K562 (cell line): ENCODE data around the gene PDE3A. TPM values are rescaled to one million over a fixed set of nuclear protein-coding genes. Genes with fewer than 3 reads are reported as not detected.

ENCODE experiments used
- ATAC-seq: fragments of 200-7000 bp; cut with Tn5 transposase; 3 replicates; pipeline ENCODE4 v1.9.1; 2020; ENCODE audit warnings: moderate library complexity
- BruUV-seq: library from RNA; stranded (reverse); fragments of 400-500 nt; replicated peaks from 2 replicates; lab custom pipeline; 2021; lab: Mats Ljungman, UMichigan
- CTCF ChIA-PET: fragments of 300-600 bp; formaldehyde crosslinking; extraction: SDS; loops from one replicate; lab custom pipeline; 2021; ENCODE audit warnings: low intra/inter-chr PET ratio; lab: Yijun Ruan, JAX
- POLR2A ChIA-PET: fragments of 300-600, 350-650 bp; sonication (Branson Sonifier 250); formaldehyde crosslinking; extraction: SDS; loops from one replicate; lab custom pipeline; 2021; ENCODE audit warnings: antibody characterized with exemption, inconsistent platforms; lab: Yijun Ruan, JAX
- DNase-seq, 4 experiments: peaks; one replicate each; pipeline versions ENCODE4 v3.0.0 to v3.0.0-alpha.2; 2011 to 2018; ENCODE audit warnings: low spot score in 3 of 4, mixed read lengths in 3 of 4; ENCODE audit errors: extremely low read depth in 1 of 4
- FAIRE-seq: peaks from 2 replicates; lab custom pipeline; 2011; peaks lifted over from hg19 to GRCh38; lab: Jason Lieb, UNC
- H2AFZ ChIP-seq: 2 replicates; pipeline ENCODE4 v1.6.0; 2011; ENCODE audit warnings: low read depth, low read length, control low read depth, inconsistent platforms
- H3K27ac ChIP-seq: fragments of 200-600 bp; 3 replicates; pipeline ENCODE4 v1.8.0; 2011; ENCODE audit warnings: low read depth, mild to moderate bottlenecking, control low read depth, inconsistent platforms, low read length, moderate library complexity, mixed read lengths; ENCODE audit errors: extremely low read depth
- H3K27me3 ChIP-seq, 2 experiments: fragments of 300-600 bp in 1 of 2; 2 replicates in 1 of 2; 3 replicates in 1 of 2; pipeline versions ENCODE4 v1.6.0 to v1.8.0; 2011; ENCODE audit warnings: inconsistent platforms in 2 of 2, low read length in 2 of 2, mild to moderate bottlenecking in 1 of 2, mixed read lengths in 1 of 2, moderate library complexity in 1 of 2; ENCODE audit not compliant: control insufficient read depth in 2 of 2, insufficient read depth in 2 of 2
- H3K36me3 ChIP-seq: fragments of 300-600 bp; 3 replicates; pipeline ENCODE4 v1.8.0; 2011; ENCODE audit warnings: mild to moderate bottlenecking, low read length, inconsistent platforms; ENCODE audit not compliant: control insufficient read depth, insufficient read depth
- H3K4me1 ChIP-seq, 2 experiments: fragments of 200-600 bp in 1 of 2; replicated peaks in 1 of 2; 2 replicates in 1 of 2; 3 replicates in 1 of 2; pipeline versions ENCODE4 v1.5.1 to v1.8.0; 2011; ENCODE audit warnings: inconsistent platforms in 2 of 2, low read length in 2 of 2, mild to moderate bottlenecking in 1 of 2, mixed read lengths in 1 of 2, moderate library complexity in 1 of 2; ENCODE audit not compliant: control insufficient read depth in 2 of 2, insufficient read depth in 2 of 2
- H3K4me2 ChIP-seq: 2 replicates; pipeline ENCODE4 v1.6.1; 2011; ENCODE audit warnings: low read length, control low read depth, inconsistent platforms, mixed read lengths; ENCODE audit not compliant: insufficient read depth
- H3K4me3 ChIP-seq: fragments of 200-600 bp; sonication (generic), shearing (Covaris generic); 2 replicates; pipeline ENCODE4 v1.5.1; 2016; ENCODE audit warnings: control low read depth, inconsistent platforms
- H3K79me2 ChIP-seq: fragments of 200-600 bp; 3 replicates; pipeline ENCODE4 v1.8.0; 2011; ENCODE audit warnings: low read length, inconsistent platforms; ENCODE audit not compliant: control insufficient read depth, insufficient read depth
- H3K9ac ChIP-seq, 2 experiments: 2 replicates each; pipeline versions ENCODE4 v1.6.0 to v1.6.1; 2011; ENCODE audit warnings: low read depth in 2 of 2, low read length in 2 of 2, control low read depth in 1 of 2, inconsistent platforms in 1 of 2, mild to moderate bottlenecking in 1 of 2, mixed read lengths in 1 of 2; ENCODE audit not compliant: insufficient read depth in 1 of 2
- H3K9me1 ChIP-seq: one replicate; pipeline ENCODE4 v1.6.0; 2011; ENCODE audit warnings: inconsistent platforms, mild to moderate bottlenecking, low read length, moderate library complexity; ENCODE audit not compliant: control insufficient read depth, insufficient read depth
- H3K9me3 ChIP-seq: replicated peaks from 2 replicates; pipeline ENCODE4 v1.5.1; 2011; ENCODE audit warnings: low read depth, low read length, inconsistent platforms; ENCODE audit not compliant: control insufficient read depth, insufficient read depth
- H4K20me1 ChIP-seq: replicated peaks from 2 replicates; pipeline ENCODE4 v1.6.1; 2011; ENCODE audit warnings: low read length, inconsistent platforms, mixed read lengths; ENCODE audit not compliant: control insufficient read depth, insufficient read depth
- CTBP1 ChIP-seq: fragments of 450-650 bp; IDR thresholded peaks from 2 replicates; pipeline ENCODE4 v1.6.1; 2016; ENCODE audit warnings: borderline replicate concordance
- DNMT1 ChIP-seq: fragments of 450-650 bp; IDR thresholded peaks from 2 replicates; pipeline ENCODE4 v1.6.1; 2016; ENCODE audit warnings: antibody characterized with exemption, mild to moderate bottlenecking
- KDM5B ChIP-seq: fragments of 200-600 bp; sonication (generic); IDR thresholded peaks from 2 replicates; pipeline ENCODE4 v1.6.1; 2012; ENCODE audit warnings: low read depth, mild to moderate bottlenecking, moderate library complexity, low read length, control low read depth, inconsistent platforms; ENCODE audit not compliant: insufficient replicate concordance
- NFXL1 ChIP-seq: fragments of 450-650 bp; formaldehyde crosslinking; IDR thresholded peaks from 2 replicates; pipeline ENCODE4 v1.4.0; 2021; ENCODE audit warnings: mild to moderate bottlenecking
- RBM15 ChIP-seq: fragments of 200-400 bp; formaldehyde crosslinking; IDR thresholded peaks from 2 replicates; pipeline ENCODE4 v1.6.1; 2018; ENCODE audit warnings: mild to moderate bottlenecking, low read length, moderate library complexity; ENCODE audit not compliant: insufficient read depth
- RBM22 ChIP-seq: fragments of 200-400 bp; formaldehyde crosslinking; IDR thresholded peaks from 2 replicates; pipeline ENCODE4 v1.6.1; 2018; ENCODE audit warnings: low read length, low read depth; ENCODE audit not compliant: poor library complexity, severe bottlenecking
- TAF1 ChIP-seq: IDR thresholded peaks from 2 replicates; pipeline ENCODE4 v1.6.1; 2011; ENCODE audit warnings: mild to moderate bottlenecking, low read length, moderate library complexity; ENCODE audit not compliant: insufficient read depth, control insufficient read depth, severe bottlenecking; ENCODE audit errors: extremely low read depth
- TEAD2 ChIP-seq: fragments of 450-650 bp; IDR thresholded peaks from 2 replicates; pipeline ENCODE4 v1.6.1; 2016; ENCODE audit warnings: missing genetic modification characterization, control low read depth, missing compliant biosample characterization
- TGIF2 ChIP-seq: sonication (generic); formaldehyde crosslinking; IDR thresholded peaks from 2 replicates; pipeline ENCODE4 v1.8.1; 2022; ENCODE audit warnings: mild to moderate bottlenecking, missing genetic modification reagents, moderate library complexity
- TOE1 ChIP-seq, 2 experiments: fragments of 450-650 bp in 1 of 2; sonication (generic) in 1 of 2; formaldehyde crosslinking in 1 of 2; IDR thresholded peaks; 2 replicates each; pipeline versions ENCODE4 v1.7.1 to v1.8.0; 2016 to 2022; ENCODE audit warnings: borderline replicate concordance in 2 of 2, mild to moderate bottlenecking in 2 of 2, antibody characterized with exemption in 1 of 2, inconsistent platforms in 1 of 2, low read depth in 1 of 2, missing genetic modification reagents in 1 of 2, moderate library complexity in 1 of 2
- ZZZ3 ChIP-seq: fragments of 450-650 bp; IDR thresholded peaks from 2 replicates; pipeline ENCODE4 v1.6.1; 2016; ENCODE audit warnings: antibody characterized with exemption, mild to moderate bottlenecking, moderate library complexity
- WGBS: fragments of 100-300 bp; shearing (Covaris generic); methylation state at CpG from one replicate; pipeline ENCODE4 v1.1.6; 2016; ENCODE audit warnings: low coverage, mixed read lengths; ENCODE audit not compliant: insufficient coverage; ENCODE audit errors: missing lambda C conversion rate; 5-methylcytosine and 5-hydroxymethylcytosine counted together
- in situ Hi-C: fragments of 300-500 bp; cut with MboI; formaldehyde crosslinking; loops from 4 replicates; pipeline ENCODE4 v1.15.0; 2018; ENCODE audit warnings: inconsistent platforms, mixed read lengths
- intact Hi-C: fragments of 100-400 bp; cut with micrococcal nuclease; formaldehyde crosslinking; loops from 2 replicates; pipeline ENCODE4 v1.14.2; 2022
- polyA plus RNA-seq, 8 experiments: library from polyadenylated mRNA; depleted of rRNA in 4 of 8; stranded (reverse) in 5 of 8; unstranded in 3 of 8; fragments of >200 nt; fragmentation: Nextera tagmentation in 2 of 8; fragmentation: Illumina TruSeq in 1 of 8; extraction: Ambion mirVana in 2 of 8; extraction: Trizol in 1 of 8; gene quantifications; 2 replicates each; pipeline versions ENCODE4 v1.2.1 to v1.2.3, GENCODE V29; 2011 to 2014; ENCODE audit warnings: inconsistent platforms in 1 of 8, missing spikeins in 1 of 8
- total RNA-seq, 7 experiments: library from RNA; depleted of rRNA in 6 of 7; stranded (reverse); fragments of >200 nt in 6 of 7; fragmentation: Illumina TruSeq in 2 of 7; extraction: Trizol in 2 of 7; gene quantifications; 2 replicates each; pipeline versions ENCODE4 v1.2.1 to v1.2.3, GENCODE V29; 2011 to 2021; ENCODE audit warnings: low replicate concordance in 1 of 7
- TF ChIP-seq, protein P1 (sequence below): fragments of 450-650 bp; IDR thresholded peaks from 2 replicates; pipeline ENCODE4 v1.6.1; 2016; ENCODE audit warnings: missing biosample characterization, missing genetic modification characterization
- TF ChIP-seq, protein P2 (sequence below): fragments of 200-800 bp; sonication (Bioruptor generic); IDR thresholded peaks from 2 replicates; pipeline ENCODE4 v1.6.1; 2017; ENCODE audit warnings: missing genetic modification characterization, missing compliant biosample characterization

The PDE3A gene
- total and polyA plus RNA-seq, 9 of the 15 experiments (the other 6 are each of a cell fraction or from before 2014, with no cell fraction given), result 0.02 TPM; not detected in 8

DNA sequence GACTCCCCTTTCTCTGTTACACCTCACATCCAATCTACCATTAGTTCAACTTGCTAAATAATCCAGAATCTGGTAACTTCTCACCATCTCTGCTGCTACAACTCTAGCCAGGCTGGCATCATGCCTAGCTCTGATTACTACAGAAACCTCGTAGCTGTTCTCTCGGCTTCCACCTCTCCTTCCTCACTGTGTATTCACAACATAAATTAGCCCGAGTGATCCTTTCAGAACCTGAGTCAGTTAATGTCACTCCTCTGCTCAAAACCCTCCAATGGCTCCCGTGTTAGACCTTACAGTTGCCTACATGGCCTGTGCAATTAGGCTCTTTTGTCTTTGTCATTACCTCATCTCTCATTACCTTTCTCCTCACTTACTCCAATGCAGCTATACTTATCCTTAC lies 139.4 kb downstream of the PDE3A start:
- no TSS peak for BruUV-seq
- TF ChIP-seq TAF1 (no peak), KDM5B (no peak), NFXL1 (no peak), DNMT1 (no peak), CTBP1 (no peak), RBM15 (no peak), ZZZ3 (no peak), RBM22 (no peak), TGIF2 (no peak), TEAD2 (no peak), TOE1 (IDR thresholded peaks at IDR 0.05; ENCODE audit: borderline replicate concordance) (no peak), TOE1 (CRISPR knock-in tag; IDR thresholded peaks at IDR 0.05; ENCODE audit: borderline replicate concordance, low read depth) (no peak)
- TF ChIP-seq, protein P1, sequence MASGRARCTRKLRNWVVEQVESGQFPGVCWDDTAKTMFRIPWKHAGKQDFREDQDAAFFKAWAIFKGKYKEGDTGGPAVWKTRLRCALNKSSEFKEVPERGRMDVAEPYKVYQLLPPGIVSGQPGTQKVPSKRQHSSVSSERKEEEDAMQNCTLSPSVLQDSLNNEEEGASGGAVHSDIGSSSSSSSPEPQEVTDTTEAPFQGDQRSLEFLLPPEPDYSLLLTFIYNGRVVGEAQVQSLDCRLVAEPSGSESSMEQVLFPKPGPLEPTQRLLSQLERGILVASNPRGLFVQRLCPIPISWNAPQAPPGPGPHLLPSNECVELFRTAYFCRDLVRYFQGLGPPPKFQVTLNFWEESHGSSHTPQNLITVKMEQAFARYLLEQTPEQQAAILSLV (tag), result no peak
- TF ChIP-seq, protein P2, sequence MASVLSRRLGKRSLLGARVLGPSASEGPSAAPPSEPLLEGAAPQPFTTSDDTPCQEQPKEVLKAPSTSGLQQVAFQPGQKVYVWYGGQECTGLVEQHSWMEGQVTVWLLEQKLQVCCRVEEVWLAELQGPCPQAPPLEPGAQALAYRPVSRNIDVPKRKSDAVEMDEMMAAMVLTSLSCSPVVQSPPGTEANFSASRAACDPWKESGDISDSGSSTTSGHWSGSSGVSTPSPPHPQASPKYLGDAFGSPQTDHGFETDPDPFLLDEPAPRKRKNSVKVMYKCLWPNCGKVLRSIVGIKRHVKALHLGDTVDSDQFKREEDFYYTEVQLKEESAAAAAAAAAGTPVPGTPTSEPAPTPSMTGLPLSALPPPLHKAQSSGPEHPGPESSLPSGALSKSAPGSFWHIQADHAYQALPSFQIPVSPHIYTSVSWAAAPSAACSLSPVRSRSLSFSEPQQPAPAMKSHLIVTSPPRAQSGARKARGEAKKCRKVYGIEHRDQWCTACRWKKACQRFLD (CRISPR knock-in tag), result no peak
- POLR2A ChIA-PET, result no interaction called here
- Histone ChIP-seq H3K4me1 (no peaks in the 10 kb centered on the region), H3K27me3 (no peaks in the 10 kb centered on the region), H3K27ac (no peak overlapping the region), H3K4me2 (no peak overlapping the region), H3K79me2 (no peaks in the 10 kb centered on the region), H2AFZ (no peak overlapping the region), H4K20me1 (no peaks in the 10 kb centered on the region), H3K9me3 (no peaks in the 10 kb centered on the region), H3K4me3 (no peak overlapping the region), H3K36me3 (no peaks in the 10 kb centered on the region), H3K9ac (no peak overlapping the region), H3K9me1 (no peaks in the 10 kb centered on the region)
- no peak for FAIRE-seq
- intact Hi-C loops (no loop called here), in situ Hi-C loops (no loop called here)
- ATAC-seq, result no peak
- WGBS, result 0% methylated on average over 4 of the region's 4 CpGs
- no peak for DNase-seq
- CTCF ChIA-PET, result no interaction called here
